Osteoblast (primary cell): ENCODE measurements around the gene POLE. TPM values are rescaled to one million over a fixed set of nuclear protein-coding genes. Genes with fewer than 3 reads are reported as not detected.

Source experiments
- DNase-seq: peaks from one replicate; pipeline ENCODE4 v3.0.0; 2011; ENCODE audit warnings: low spot score, mixed read lengths; ENCODE audit not compliant: insufficient read length; ENCODE audit errors: missing footprints
- H2AFZ ChIP-seq: 2 replicates; pipeline ENCODE4 v1.6.0; 2011; ENCODE audit warnings: mild to moderate bottlenecking, low read length
- H3K27ac ChIP-seq: 2 replicates; pipeline ENCODE4 v1.5.1; 2011; ENCODE audit warnings: mild to moderate bottlenecking, low read depth, low read length, moderate library complexity
- H3K27me3 ChIP-seq: 2 replicates; pipeline ENCODE4 v1.6.0; 2012; ENCODE audit warnings: mild to moderate bottlenecking, control low read depth, inconsistent platforms, low read length, moderate library complexity; ENCODE audit not compliant: insufficient read depth
- H3K36me3 ChIP-seq: 2 replicates; pipeline ENCODE4 v1.5.1; 2011; ENCODE audit warnings: mild to moderate bottlenecking, low read length, control low read depth, moderate library complexity; ENCODE audit not compliant: insufficient read depth
- H3K4me1 ChIP-seq: 2 replicates; pipeline ENCODE4 v1.5.1; 2011; ENCODE audit warnings: mild to moderate bottlenecking, low read length, control low read depth, moderate library complexity; ENCODE audit not compliant: insufficient read depth
- H3K4me2 ChIP-seq: 2 replicates; pipeline ENCODE4 v1.6.0; 2011; ENCODE audit warnings: mild to moderate bottlenecking, low read length; ENCODE audit not compliant: insufficient read depth
- H3K4me3 ChIP-seq: fragments of 200-600 bp; sonication (generic); 3 replicates; pipeline ENCODE4 v1.5.1; 2012; ENCODE audit warnings: mild to moderate bottlenecking, low read length, inconsistent platforms; ENCODE audit not compliant: insufficient read depth
- H3K79me2 ChIP-seq: 2 replicates; pipeline ENCODE4 v1.6.0; 2012; ENCODE audit warnings: mild to moderate bottlenecking, low read length, control low read depth, inconsistent platforms; ENCODE audit not compliant: insufficient read depth
- H3K9me3 ChIP-seq: 2 replicates; pipeline ENCODE4 v1.5.1; 2011; ENCODE audit warnings: low read depth, low read length, control low read depth
- H4K20me1 ChIP-seq: 2 replicates; pipeline ENCODE4 v1.6.0; 2012; ENCODE audit warnings: mild to moderate bottlenecking, low read length, control low read depth; ENCODE audit not compliant: insufficient read depth
- total RNA-seq: library from RNA; depleted of rRNA; stranded (reverse); fragments of >200 nt; gene quantifications from 2 replicates; pipeline ENCODE4 v1.2.3, GENCODE V29; 2012
- TF ChIP-seq, protein P1 (sequence below): IDR thresholded peaks from 2 replicates; pipeline ENCODE4 v1.5.1; 2011; ENCODE audit warnings: mild to moderate bottlenecking, low read depth, low read length, moderate library complexity; ENCODE audit errors: extremely low read depth

Gene POLE
- total RNA-seq, 1 donor, result 15.2 TPM

DNA sequence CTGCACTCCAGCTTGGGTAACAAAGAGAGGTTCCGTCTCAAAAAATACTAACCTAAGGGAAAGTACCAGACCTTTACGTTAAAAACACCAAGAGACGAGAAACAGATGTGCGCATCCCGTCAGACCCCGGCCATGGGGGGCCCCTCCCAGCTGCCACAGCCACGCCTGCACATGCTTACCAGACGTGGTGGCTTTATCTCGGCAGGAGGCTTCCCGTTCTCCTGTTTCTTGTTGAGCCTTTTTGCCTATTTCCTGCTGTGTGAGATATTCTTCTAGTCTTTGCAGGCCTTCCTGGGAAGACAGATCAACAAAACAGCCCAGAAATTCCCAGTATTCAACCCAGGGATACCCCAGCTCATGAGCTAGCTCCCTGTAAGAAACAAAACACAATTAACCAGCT lies 47.1 kb upstream of the POLE start:
- TF ChIP-seq, protein P1, sequence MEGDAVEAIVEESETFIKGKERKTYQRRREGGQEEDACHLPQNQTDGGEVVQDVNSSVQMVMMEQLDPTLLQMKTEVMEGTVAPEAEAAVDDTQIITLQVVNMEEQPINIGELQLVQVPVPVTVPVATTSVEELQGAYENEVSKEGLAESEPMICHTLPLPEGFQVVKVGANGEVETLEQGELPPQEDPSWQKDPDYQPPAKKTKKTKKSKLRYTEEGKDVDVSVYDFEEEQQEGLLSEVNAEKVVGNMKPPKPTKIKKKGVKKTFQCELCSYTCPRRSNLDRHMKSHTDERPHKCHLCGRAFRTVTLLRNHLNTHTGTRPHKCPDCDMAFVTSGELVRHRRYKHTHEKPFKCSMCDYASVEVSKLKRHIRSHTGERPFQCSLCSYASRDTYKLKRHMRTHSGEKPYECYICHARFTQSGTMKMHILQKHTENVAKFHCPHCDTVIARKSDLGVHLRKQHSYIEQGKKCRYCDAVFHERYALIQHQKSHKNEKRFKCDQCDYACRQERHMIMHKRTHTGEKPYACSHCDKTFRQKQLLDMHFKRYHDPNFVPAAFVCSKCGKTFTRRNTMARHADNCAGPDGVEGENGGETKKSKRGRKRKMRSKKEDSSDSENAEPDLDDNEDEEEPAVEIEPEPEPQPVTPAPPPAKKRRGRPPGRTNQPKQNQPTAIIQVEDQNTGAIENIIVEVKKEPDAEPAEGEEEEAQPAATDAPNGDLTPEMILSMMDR, result no peak
- peaks cover 18% of the 10 kb centered on the region for H3K79me2 ChIP-seq

DNA sequence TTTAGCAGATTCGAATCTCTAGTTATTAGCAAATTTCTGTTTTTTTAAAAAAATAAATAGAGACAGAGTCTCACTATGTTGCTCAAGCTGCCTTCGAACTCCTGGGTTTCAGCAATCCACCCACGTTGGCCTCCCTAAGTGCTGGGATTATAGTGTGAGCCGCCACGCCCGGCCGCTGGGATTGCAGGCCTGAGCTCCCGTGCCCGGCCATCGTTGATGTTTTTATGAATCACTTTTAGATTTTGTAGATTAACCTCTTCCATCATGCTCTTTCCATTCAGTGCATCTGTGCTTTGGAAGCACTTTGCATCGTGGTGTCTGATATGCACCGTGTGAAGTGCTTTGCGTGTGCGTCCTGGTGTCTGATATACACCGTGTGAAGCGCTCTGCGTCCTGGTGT lies 44.4 kb upstream of the POLE start:
- H3K27me3 ChIP-seq, result no peaks in the 10 kb centered on the region
- H3K4me1 ChIP-seq, result no peaks in the 10 kb centered on the region
- peaks cover 89% of the 10 kb centered on the region for H3K36me3 ChIP-seq
- H2AFZ ChIP-seq, result no peak overlapping the region
- H3K4me2 ChIP-seq, result no peak overlapping the region
- no peaks in the 10 kb centered on the region for H3K9me3 ChIP-seq
- DNase-seq, result no peak
- TF ChIP-seq, protein P1, result no peak
- peaks cover 28% of the 10 kb centered on the region for H3K79me2 ChIP-seq
- peaks cover 15% of the 10 kb centered on the region for H4K20me1 ChIP-seq
- no peak overlapping the region for H3K27ac ChIP-seq
- no peak overlapping the region for H3K4me3 ChIP-seq

More for the DNA sequence above, 47.1 kb upstream of the POLE start:
- H3K9me3 ChIP-seq, result no peaks in the 10 kb centered on the region
- H3K4me3 ChIP-seq, result no peak overlapping the region
- H4K20me1 ChIP-seq, result peaks cover 15% of the 10 kb centered on the region
- H3K27me3 ChIP-seq, result no peaks in the 10 kb centered on the region
- no peaks in the 10 kb centered on the region for H3K4me1 ChIP-seq
- H2AFZ ChIP-seq, result no peak overlapping the region
- DNase-seq, result no peak
- H3K27ac ChIP-seq, result no peak overlapping the region
- H3K4me2 ChIP-seq, result no peak overlapping the region
- H3K36me3 ChIP-seq, result peaks cover 88% of the 10 kb centered on the region

DNA sequence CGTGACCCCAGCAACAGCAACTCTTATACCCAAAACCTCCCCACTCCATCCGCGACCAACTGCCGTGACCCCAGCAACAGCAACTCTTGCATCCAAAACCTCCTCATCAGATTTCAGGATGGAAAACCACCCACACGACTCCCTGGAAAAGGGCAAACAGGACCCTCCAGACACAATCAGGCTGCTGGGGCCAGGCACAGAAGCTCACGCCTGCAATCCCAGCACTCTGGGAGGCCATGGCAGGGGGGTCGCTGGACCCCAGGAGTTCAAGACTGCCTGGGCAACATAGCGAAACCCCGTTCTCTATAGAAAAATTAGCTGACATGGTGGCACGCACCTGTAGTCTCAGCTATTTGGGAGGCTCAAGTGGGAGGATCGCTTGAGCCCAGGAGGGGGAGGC lies 43.2 kb upstream of the POLE start:
- Histone ChIP-seq H3K27ac (no peak overlapping the region), H3K79me2 (peaks cover 27% of the 10 kb centered on the region), H3K27me3 (no peaks in the 10 kb centered on the region), H3K9me3 (no peaks in the 10 kb centered on the region), H3K4me2 (no peak overlapping the region), H3K36me3 (peaks cover 91% of the 10 kb centered on the region), H4K20me1 (peaks cover 15% of the 10 kb centered on the region), H2AFZ (no peak overlapping the region), H3K4me3 (no peak overlapping the region), H3K4me1 (no peaks in the 10 kb centered on the region)
- TF ChIP-seq, protein P1, result no peak
- DNase-seq, result no peak

DNA sequence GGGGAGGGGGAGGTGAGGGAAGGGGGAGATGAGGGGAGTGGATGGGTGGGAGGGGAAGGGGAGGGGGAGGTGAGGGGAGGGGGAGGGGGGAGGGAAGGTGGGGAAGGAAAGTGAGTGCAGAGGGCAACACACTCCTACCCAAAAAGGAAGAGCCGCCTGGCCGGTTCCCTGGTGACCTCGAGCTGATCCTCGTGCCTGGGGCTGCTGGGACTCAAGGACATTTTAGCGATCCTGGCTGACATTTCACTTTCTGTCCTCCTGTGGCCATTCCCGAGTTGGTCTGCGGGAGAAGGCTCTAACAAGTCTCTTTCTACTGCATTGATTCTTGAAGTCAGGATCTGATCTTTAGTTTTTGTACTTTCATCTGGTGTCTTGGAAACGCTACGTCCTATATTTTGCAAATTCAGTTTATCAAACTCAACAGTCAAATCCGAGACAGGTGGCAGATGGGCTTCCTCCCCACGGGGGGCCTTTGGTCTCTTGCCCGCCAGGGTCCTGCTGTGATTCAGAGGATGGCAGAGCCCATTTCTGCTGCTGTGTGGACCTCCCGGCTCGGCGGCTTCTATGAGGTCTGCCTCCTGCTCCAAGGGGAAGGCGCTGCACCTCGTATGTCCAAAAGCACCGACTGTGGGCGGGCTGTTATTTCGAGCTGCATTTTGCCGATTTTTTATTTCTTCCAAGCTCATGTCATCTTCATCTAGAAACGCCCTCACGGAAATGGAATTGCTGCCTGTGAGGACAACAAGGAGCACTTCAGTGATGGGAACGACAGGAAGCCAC lies 42.6 kb upstream of the POLE start:
- TF ChIP-seq, protein P1, result no peak
- Histone ChIP-seq H4K20me1 (peaks cover 17% of the 10 kb centered on the region), H3K27me3 (no peaks in the 10 kb centered on the region), H3K9me3 (no peaks in the 10 kb centered on the region), H3K36me3 (peaks cover 91% of the 10 kb centered on the region), H3K79me2 (peaks cover 31% of the 10 kb centered on the region), H3K27ac (no peak overlapping the region), H3K4me3 (no peak overlapping the region), H3K4me2 (no peak overlapping the region), H2AFZ (no peak overlapping the region), H3K4me1 (no peaks in the 10 kb centered on the region)
- DNase-seq, result peak; percentile 89
